ENCODE results near the gene NDP.

Gene NDP

GRCh38 chrX:43973249-43974099 is at the start of gene NDP:
Gene NDP (minus strand): TSS chrX:43973390. CDS start chrX:43958645, 14,745 bp downstream.
- peaks cover 4% of the 10 kb centered on the region for H3K4me1 Mint-ChIP-seq (ENCODE audit: low read depth)
- H3K36me3 Mint-ChIP-seq (ENCODE audit: low read depth) = no peaks in the 10 kb centered on the region
- no peak for DNase-seq (ENCODE audit: low spot score)
- H3K27me3 Mint-ChIP-seq (ENCODE audit: low read depth) = peaks cover 33% of the 10 kb centered on the region
- peak within 1 kb of the TSS; percentile 64 for H3K4me3 Mint-ChIP-seq
- no peaks in the 10 kb centered on the region for H3K9me3 Mint-ChIP-seq
- H3K27ac Mint-ChIP-seq = no peak within 1 kb of the TSS

- Mint-ChIP-seq H3K4me3 (no peak overlapping the region), H3K9me3 (no peaks in the 10 kb centered on the region)
Measured at GRCh38 chrX:44022964-44023363, 49.8 kb upstream of the NDP start.

GRCh38 chrX:44020693-44021092 is 47.5 kb upstream of the NDP start:
- no peak for DNase-seq (ENCODE audit: low spot score)
- no peaks in the 10 kb centered on the region for H3K9me3 Mint-ChIP-seq
- no peaks in the 10 kb centered on the region for H3K36me3 Mint-ChIP-seq (ENCODE audit: low read depth)
- H3K4me1 Mint-ChIP-seq (ENCODE audit: low read depth) = peaks cover 1% of the 10 kb centered on the region
- H3K4me3 Mint-ChIP-seq = no peak overlapping the region
- no peaks in the 10 kb centered on the region for H3K27me3 Mint-ChIP-seq (ENCODE audit: low read depth)
- no peak overlapping the region for H3K27ac Mint-ChIP-seq

More at GRCh38 chrX:44022964-44023363, 49.8 kb upstream of the NDP start:
- Mint-ChIP-seq H3K27ac (no peak overlapping the region), H3K27me3 (ENCODE audit: low read depth) (no peaks in the 10 kb centered on the region), H3K4me1 (ENCODE audit: low read depth) (peaks cover 4% of the 10 kb centered on the region), H3K36me3 (ENCODE audit: low read depth) (no peaks in the 10 kb centered on the region)
- no peak for DNase-seq (ENCODE audit: low spot score)

- Mint-ChIP-seq H3K27me3 (ENCODE audit: low read depth) (no peaks in the 10 kb centered on the region), H3K4me3 (no peak overlapping the region), H3K27ac (no peak overlapping the region), H3K9me3 (no peaks in the 10 kb centered on the region), H3K4me1 (ENCODE audit: low read depth) (no peaks in the 10 kb centered on the region), H3K36me3 (ENCODE audit: low read depth) (no peaks in the 10 kb centered on the region)
- DNase-seq (ENCODE audit: low spot score) = no peak
Measured at GRCh38 chrX:44019911-44020310, 46.7 kb upstream of the NDP start.

- DNase-seq (ENCODE audit: low spot score) = no peak
- no peak overlapping the region for H3K4me3 Mint-ChIP-seq
- H3K9me3 Mint-ChIP-seq = no peaks in the 10 kb centered on the region
- no peak overlapping the region for H3K27ac Mint-ChIP-seq
- no peaks in the 10 kb centered on the region for H3K27me3 Mint-ChIP-seq (ENCODE audit: low read depth)
- H3K36me3 Mint-ChIP-seq (ENCODE audit: low read depth) = no peaks in the 10 kb centered on the region
- peaks cover 2% of the 10 kb centered on the region for H3K4me1 Mint-ChIP-seq (ENCODE audit: low read depth)
Measured at GRCh38 chrX:44017676-44018075, 44.5 kb upstream of the NDP start.

GRCh38 chrX:44016906-44017305 is 43.7 kb upstream of the NDP start:
- Mint-ChIP-seq H3K9me3 (no peaks in the 10 kb centered on the region), H3K4me1 (ENCODE audit: low read depth) (peaks cover 7% of the 10 kb centered on the region), H3K4me3 (no peak overlapping the region), H3K27me3 (ENCODE audit: low read depth) (no peaks in the 10 kb centered on the region), H3K36me3 (ENCODE audit: low read depth) (no peaks in the 10 kb centered on the region), H3K27ac (no peak overlapping the region)
- DNase-seq (ENCODE audit: low spot score) = no peak

GRCh38 chrX:44012484-44013096 is 39.4 kb upstream of the NDP start:
- peaks cover 11% of the 10 kb centered on the region for H3K4me1 Mint-ChIP-seq (ENCODE audit: low read depth)
- H3K36me3 Mint-ChIP-seq (ENCODE audit: low read depth) = no peaks in the 10 kb centered on the region
- peak overlapping the region; percentile 32 for H3K4me3 Mint-ChIP-seq
- H3K9me3 Mint-ChIP-seq = no peaks in the 10 kb centered on the region
- DNase-seq (ENCODE audit: low spot score) = peak; percentile 56
- peaks cover 3% of the 10 kb centered on the region for H3K27me3 Mint-ChIP-seq (ENCODE audit: low read depth)
- H3K27ac Mint-ChIP-seq = no peak overlapping the region

GRCh38 chrX:44011506-44011905 is 38.3 kb upstream of the NDP start:
- no peak for DNase-seq (ENCODE audit: low spot score)
- Mint-ChIP-seq H3K27me3 (ENCODE audit: low read depth) (peaks cover 3% of the 10 kb centered on the region), H3K27ac (no peak overlapping the region), H3K9me3 (no peaks in the 10 kb centered on the region), H3K4me3 (no peak overlapping the region), H3K4me1 (ENCODE audit: low read depth) (peaks cover 11% of the 10 kb centered on the region), H3K36me3 (ENCODE audit: low read depth) (no peaks in the 10 kb centered on the region)

GRCh38 chrX:44010626-44011025 is 37.4 kb upstream of the NDP start:
- peaks cover 3% of the 10 kb centered on the region for H3K27me3 Mint-ChIP-seq (ENCODE audit: low read depth)
- H3K36me3 Mint-ChIP-seq (ENCODE audit: low read depth) = no peaks in the 10 kb centered on the region
- no peak overlapping the region for H3K27ac Mint-ChIP-seq
- no peak for DNase-seq (ENCODE audit: low spot score)
- peaks cover 11% of the 10 kb centered on the region for H3K4me1 Mint-ChIP-seq (ENCODE audit: low read depth)
- H3K9me3 Mint-ChIP-seq = no peaks in the 10 kb centered on the region
- H3K4me3 Mint-ChIP-seq = no peak overlapping the region

GRCh38 chrX:44006081-44006480 is 32.9 kb upstream of the NDP start:
- H3K4me3 Mint-ChIP-seq = no peak overlapping the region
- no peak overlapping the region for H3K27ac Mint-ChIP-seq
- no peak for DNase-seq (ENCODE audit: low spot score)
- H3K36me3 Mint-ChIP-seq (ENCODE audit: low read depth) = no peaks in the 10 kb centered on the region
- H3K9me3 Mint-ChIP-seq = no peaks in the 10 kb centered on the region
- H3K4me1 Mint-ChIP-seq (ENCODE audit: low read depth) = no peaks in the 10 kb centered on the region
- peaks cover 3% of the 10 kb centered on the region for H3K27me3 Mint-ChIP-seq (ENCODE audit: low read depth)

- no peak overlapping the region for H3K27ac Mint-ChIP-seq
Measured at GRCh38 chrX:44003975-44004374, 30.8 kb upstream of the NDP start.

GRCh38 chrX:44002567-44002966 is 29.4 kb upstream of the NDP start:
- no peaks in the 10 kb centered on the region for H3K9me3 Mint-ChIP-seq
- no peak for DNase-seq (ENCODE audit: low spot score)
- peaks cover 3% of the 10 kb centered on the region for H3K27me3 Mint-ChIP-seq (ENCODE audit: low read depth)
- no peaks in the 10 kb centered on the region for H3K36me3 Mint-ChIP-seq (ENCODE audit: low read depth)
- no peak overlapping the region for H3K27ac Mint-ChIP-seq
- H3K4me1 Mint-ChIP-seq (ENCODE audit: low read depth) = no peaks in the 10 kb centered on the region
- H3K4me3 Mint-ChIP-seq = no peak overlapping the region

More at GRCh38 chrX:44003975-44004374, 30.8 kb upstream of the NDP start:
- no peaks in the 10 kb centered on the region for H3K9me3 Mint-ChIP-seq
- H3K4me3 Mint-ChIP-seq = no peak overlapping the region
- peaks cover 3% of the 10 kb centered on the region for H3K27me3 Mint-ChIP-seq (ENCODE audit: low read depth)
- no peaks in the 10 kb centered on the region for H3K36me3 Mint-ChIP-seq (ENCODE audit: low read depth)
- H3K4me1 Mint-ChIP-seq (ENCODE audit: low read depth) = no peaks in the 10 kb centered on the region
- no peak for DNase-seq (ENCODE audit: low spot score)

GRCh38 chrX:43998374-43998773 is 25.2 kb upstream of the NDP start:
- H3K4me1 Mint-ChIP-seq (ENCODE audit: low read depth) = no peaks in the 10 kb centered on the region
- H3K9me3 Mint-ChIP-seq = no peaks in the 10 kb centered on the region
- H3K27ac Mint-ChIP-seq = no peak overlapping the region
- H3K4me3 Mint-ChIP-seq = no peak overlapping the region
- peaks cover 3% of the 10 kb centered on the region for H3K27me3 Mint-ChIP-seq (ENCODE audit: low read depth)
- DNase-seq (ENCODE audit: low spot score) = no peak
- H3K36me3 Mint-ChIP-seq (ENCODE audit: low read depth) = no peaks in the 10 kb centered on the region

- peaks cover 3% of the 10 kb centered on the region for H3K27me3 Mint-ChIP-seq (ENCODE audit: low read depth)
Measured at GRCh38 chrX:43996491-43996890, 23.3 kb upstream of the NDP start.

More at GRCh38 chrX:43996491-43996890, 23.3 kb upstream of the NDP start:
- H3K36me3 Mint-ChIP-seq (ENCODE audit: low read depth) = no peaks in the 10 kb centered on the region
- no peak overlapping the region for H3K4me3 Mint-ChIP-seq
- no peaks in the 10 kb centered on the region for H3K4me1 Mint-ChIP-seq (ENCODE audit: low read depth)
- no peak for DNase-seq (ENCODE audit: low spot score)
- H3K27ac Mint-ChIP-seq = no peak overlapping the region
- H3K9me3 Mint-ChIP-seq = no peaks in the 10 kb centered on the region

All from T-helper 2 cell treated with Interferon-gamma antibody and Interleukin-4, amounts not matched to agents 5 μg/mL and 100 μg/mL, for 36 hours (primary cell).